Prostate gland (tissue), 2 donors: ENCODE data around the gene TUBB.
"Not testable (repeated sequence)": the region's sequence is repeated elsewhere in the genome, so short reads cannot be mapped to it uniquely, and the experiment has no call there.

Experiments used
- CTCF ChIP-seq, 4 experiments: fragments of 200-600 bp in 2 of 4; fragments of 450-650 bp in 2 of 4; sonication (generic) in 2 of 4; IDR thresholded peaks; 1 replicate in 3 of 4; 2 replicates in 1 of 4; pipeline ENCODE4 v1.5.1; 2016 to 2019; ENCODE audit warnings: antibody characterized with exemption in 4 of 4, mild to moderate bottlenecking in 2 of 4, moderate library complexity in 2 of 4
- POLR2A ChIP-seq: fragments of 450-650 bp; IDR thresholded peaks from one replicate; pipeline ENCODE4 v1.6.1; 2016; ENCODE audit warnings: antibody characterized with exemption, mild to moderate bottlenecking
- POLR2AphosphoS5 ChIP-seq: sonication (generic); formaldehyde crosslinking; IDR thresholded peaks from one replicate; pipeline ENCODE4 v1.6.1; 2017; ENCODE audit warnings: antibody characterized with exemption

GRCh38 chr6:30764490-30765043, 44.4 kb downstream of the TUBB start:
- not testable (repeated sequence) for TF ChIP-seq CTCF (IDR thresholded peaks at IDR 0.05); POLR2A
- TF ChIP-seq POLR2AphosphoS5 = peak; percentile 0
